ENCODE measurements around the gene GASK1A.
"Not testable (repeated sequence)": the region's sequence is repeated elsewhere in the genome, so short reads cannot be mapped to it uniquely, and the experiment has no call there.

GASK1A gene

GRCh38 chr3:42979044-42979972, at the start of gene GASK1A:
GASK1A (plus strand) TSS chr3:42979311; CDS start chr3:42979643, 332 bp downstream.
- DNase-seq: no peak

- no peak for DNase-seq
Measured at GRCh38 chr3:42934111-42934510, 45.0 kb upstream of the GASK1A start.

GRCh38 chr3:42934910-42935309, 44.2 kb upstream of the GASK1A start:
- no peak for DNase-seq

GRCh38 chr3:42935472-42935871, 43.6 kb upstream of the GASK1A start:
- peak; percentile 16 for DNase-seq

- DNase-seq: no peak
Measured at GRCh38 chr3:42936157-42936981, 42.7 kb upstream of the GASK1A start.

GRCh38 chr3:42937334-42937733, 41.8 kb upstream of the GASK1A start:
- no peak for DNase-seq

GRCh38 chr3:42942693-42943092, 36.4 kb upstream of the GASK1A start:
- DNase-seq: no peak

GRCh38 chr3:42946050-42946449, 33.1 kb upstream of the GASK1A start:
- DNase-seq: no peak

GRCh38 chr3:42957573-42957972, 21.5 kb upstream of the GASK1A start:
- no peak for DNase-seq

- no peak for DNase-seq
Measured at GRCh38 chr3:42960282-42960681, 18.8 kb upstream of the GASK1A start.

GRCh38 chr3:42960786-42961185, 18.3 kb upstream of the GASK1A start:
- DNase-seq: no peak

GRCh38 chr3:42961633-42962032, 17.5 kb upstream of the GASK1A start:
- DNase-seq: peak; percentile 36

GRCh38 chr3:42963269-42963668, 15.8 kb upstream of the GASK1A start:
- no peak for DNase-seq

GRCh38 chr3:42964266-42964665, 14.8 kb upstream of the GASK1A start:
- no peak for DNase-seq

GRCh38 chr3:42970557-42970956, 8.6 kb upstream of the GASK1A start:
- DNase-seq: no peak

GRCh38 chr3:42970976-42971772, 7.9 kb upstream of the GASK1A start:
- no peak for DNase-seq

GRCh38 chr3:42974906-42975305, 4.2 kb upstream of the GASK1A start:
- DNase-seq: not testable (repeated sequence)

GRCh38 chr3:42975456-42975855, 3.7 kb upstream of the GASK1A start:
- no peak for DNase-seq

GRCh38 chr3:42975955-42976354, 3.2 kb upstream of the GASK1A start:
- DNase-seq: no peak

- DNase-seq: no peak
Measured at GRCh38 chr3:42980209-42980608, 1.1 kb downstream of the GASK1A start.

- DNase-seq: no peak
Measured at GRCh38 chr3:42980909-42981308, 1.8 kb downstream of the GASK1A start.

- DNase-seq: no peak
Measured at GRCh38 chr3:42982645-42983412, 3.7 kb downstream of the GASK1A start.

Data from CD4-positive, alpha-beta T cell treated with Interleukin-4 for 4 hours (primary cell).